HG02678 (cell line): ENCODE results near the gene UIMC1.

Source experiments
- ATAC-seq: cut with Tn5 transposase; IDR thresholded peaks from one replicate; pipeline ENCODE4 v1.9.1; 2021; ENCODE audit warnings: mild to moderate bottlenecking, moderate library complexity; ENCODE audit not compliant: unreplicated experiment

UIMC1 gene

GRCh38 chr5:176904276-176904675 is 102.3 kb downstream of the UIMC1 start:
- ATAC-seq, result no peak

- no peak for ATAC-seq
Observed at GRCh38 chr5:176902911-176903664, 103.5 kb downstream of the UIMC1 start.

GRCh38 chr5:176902102-176902814 is 104.3 kb downstream of the UIMC1 start:
- ATAC-seq, result no peak

GRCh38 chr5:176901260-176902101 is 105.1 kb downstream of the UIMC1 start:
- peak; percentile 68 for ATAC-seq

- ATAC-seq, result no peak
Observed at GRCh38 chr5:176900780-176901204, 105.8 kb downstream of the UIMC1 start.

GRCh38 chr5:176899946-176900779 is 106.4 kb downstream of the UIMC1 start:
- ATAC-seq, result no peak

- ATAC-seq, result no peak
Observed at GRCh38 chr5:176899296-176899891, 107.2 kb downstream of the UIMC1 start, which contains the start of gene HK3. HK3 (minus strand) TSS chr5:176899346; CDS start chr5:176896159, 3,187 bp downstream.

- ATAC-seq, result no peak
Observed at GRCh38 chr5:176897263-176897662, 109.3 kb downstream of the UIMC1 start.

- ATAC-seq, result no peak
Observed at GRCh38 chr5:176895831-176896230, 110.7 kb downstream of the UIMC1 start.

GRCh38 chr5:176894298-176894697 is 112.3 kb downstream of the UIMC1 start:
- no peak for ATAC-seq

GRCh38 chr5:176892663-176893062 is 113.9 kb downstream of the UIMC1 start:
- ATAC-seq, result no peak

- ATAC-seq, result no peak
Observed at GRCh38 chr5:176891331-176891958, 115.1 kb downstream of the UIMC1 start.

GRCh38 chr5:176890455-176891330 is 115.9 kb downstream of the UIMC1 start:
- ATAC-seq, result no peak

- ATAC-seq, result no peak
Observed at GRCh38 chr5:176889321-176890280, 117.0 kb downstream of the UIMC1 start.

GRCh38 chr5:176888865-176889165 is 117.8 kb downstream of the UIMC1 start:
- no peak for ATAC-seq

GRCh38 chr5:176888016-176888864 is 118.3 kb downstream of the UIMC1 start:
- ATAC-seq, result no peak
